T47D (cell line): Measurements from ENCODE around the gene LY6G6C.

ENCODE experiments used
- DNase-seq, 2 experiments: peaks; one replicate each; pipeline versions ENCODE4 v3.0.0 to v3.0.0-alpha.2; 2011 to 2012; ENCODE audit warnings: low read depth in 1 of 2, low spot score in 1 of 2
- JUND ChIP-seq: IDR thresholded peaks from 2 replicates; pipeline ENCODE4 v1.6.1; 2012; ENCODE audit warnings: low read depth
- in situ Hi-C: cut with HindIII; loops from 2 replicates; pipeline ENCODE4 v1.10.0; 2016; ENCODE audit warnings: low sequenced_read_pairs, low pct_unique_long_range_greater_than_20kb

LY6G6C gene

DNA sequence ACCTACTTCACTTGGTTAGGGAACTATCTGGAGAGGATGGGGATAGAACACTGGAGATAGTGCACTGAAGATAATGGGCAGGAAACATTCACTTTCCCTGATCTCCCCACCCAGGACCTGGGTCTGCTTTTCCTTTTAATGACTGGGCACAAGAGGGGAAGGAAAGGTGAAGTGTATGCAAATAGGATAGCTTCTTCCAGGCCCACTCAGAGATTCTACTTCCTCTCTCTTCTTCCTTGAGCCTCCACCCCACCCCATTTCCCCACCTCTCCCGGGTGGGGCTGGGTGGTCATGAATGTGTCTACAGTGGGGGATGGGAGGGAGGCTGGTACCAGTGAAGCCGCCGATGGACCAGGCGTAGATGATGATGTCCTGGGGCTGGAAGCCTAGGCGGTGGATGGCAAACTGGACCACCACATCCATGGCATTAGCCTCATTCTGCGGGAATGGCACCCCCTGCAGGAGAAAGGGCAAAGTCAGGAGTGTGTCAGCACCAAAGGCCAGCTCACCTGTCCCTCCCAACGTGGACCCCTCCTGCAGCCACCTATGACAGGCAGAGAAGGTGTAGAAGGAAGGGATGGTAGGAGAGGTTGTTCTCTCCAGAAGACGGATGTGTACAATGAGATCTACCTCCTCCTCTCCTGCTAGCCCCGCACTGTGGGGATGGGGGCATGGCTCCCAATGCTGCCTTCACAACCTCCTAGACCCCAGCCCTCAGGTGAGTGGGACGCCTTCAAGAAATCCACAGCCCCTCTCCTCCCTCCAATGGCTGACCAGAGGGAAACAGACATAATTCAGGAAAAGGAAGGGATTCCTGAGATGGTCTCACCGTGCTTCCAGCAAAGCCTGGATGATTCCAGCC is 32.1 kb downstream of the LY6G6C start:
- in situ Hi-C loops = no loop called here
- no peak for TF ChIP-seq JUND

DNA sequence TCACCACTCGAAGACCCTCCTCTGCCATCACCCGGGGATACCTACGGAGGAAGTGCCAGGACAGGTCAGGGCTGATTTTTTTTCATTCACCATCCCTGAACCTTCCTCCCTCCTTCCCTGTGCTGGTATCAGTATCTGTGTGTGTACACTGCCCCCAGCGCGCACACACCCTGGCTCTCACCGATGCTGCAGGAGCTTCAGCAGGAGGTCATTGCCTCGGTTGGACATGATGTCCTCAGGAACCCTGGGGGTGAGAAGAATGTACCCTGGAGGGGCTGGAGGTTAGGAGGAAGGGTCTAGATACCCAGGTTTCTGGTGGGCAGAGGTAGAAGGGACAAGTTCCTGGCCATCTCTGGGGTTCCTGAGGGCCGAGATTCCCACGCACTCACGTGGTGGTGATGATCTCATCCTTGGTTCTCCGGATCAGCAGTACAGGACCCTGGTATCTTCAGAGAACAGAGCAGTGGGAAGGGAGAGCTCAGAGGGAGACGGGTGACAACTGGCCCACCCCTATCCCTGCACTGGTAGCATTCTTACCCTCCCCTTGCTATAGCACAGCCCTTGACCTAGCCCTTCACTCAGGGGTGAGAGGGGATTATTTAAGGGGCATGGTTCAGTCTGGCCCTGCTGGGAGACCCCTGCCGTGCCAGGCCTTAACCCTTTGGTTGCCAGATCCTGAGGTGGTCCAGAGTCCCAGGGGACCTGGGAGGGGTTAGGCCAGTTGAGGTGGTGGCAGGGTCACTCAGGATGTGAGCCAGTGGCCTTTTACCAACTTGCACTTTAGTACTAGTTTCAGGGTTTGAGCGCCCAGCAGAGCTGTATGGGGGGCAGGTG is 33.5 kb downstream of the LY6G6C start:
- in situ Hi-C loops = no loop called here
- TF ChIP-seq JUND = no peak
- no peak for DNase-seq

More for the DNA sequence above, 32.1 kb downstream of the LY6G6C start:
- no peak for DNase-seq

DNA sequence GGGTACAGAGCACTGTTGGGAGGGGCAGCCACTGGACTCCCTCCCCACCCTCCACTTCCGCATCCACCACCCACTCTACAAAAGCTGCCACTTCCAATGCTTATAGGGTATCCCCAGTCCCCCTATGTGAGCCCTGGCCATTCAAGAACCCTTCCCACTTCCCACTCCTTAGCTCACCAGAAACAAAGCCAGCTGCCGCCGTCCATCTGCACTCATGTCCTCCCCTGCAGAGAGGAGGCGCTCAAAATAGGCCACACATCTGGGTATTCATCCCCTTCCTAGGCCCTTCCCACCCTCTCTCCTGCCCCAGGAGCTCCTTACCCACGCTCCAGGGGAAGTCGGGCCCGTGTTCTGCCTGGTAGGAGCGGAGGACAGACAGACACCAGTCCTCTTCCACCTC is 34.2 kb downstream of the LY6G6C start:
- no peak for DNase-seq
- no peak for TF ChIP-seq JUND
- in situ Hi-C loops = no loop called here

DNA sequence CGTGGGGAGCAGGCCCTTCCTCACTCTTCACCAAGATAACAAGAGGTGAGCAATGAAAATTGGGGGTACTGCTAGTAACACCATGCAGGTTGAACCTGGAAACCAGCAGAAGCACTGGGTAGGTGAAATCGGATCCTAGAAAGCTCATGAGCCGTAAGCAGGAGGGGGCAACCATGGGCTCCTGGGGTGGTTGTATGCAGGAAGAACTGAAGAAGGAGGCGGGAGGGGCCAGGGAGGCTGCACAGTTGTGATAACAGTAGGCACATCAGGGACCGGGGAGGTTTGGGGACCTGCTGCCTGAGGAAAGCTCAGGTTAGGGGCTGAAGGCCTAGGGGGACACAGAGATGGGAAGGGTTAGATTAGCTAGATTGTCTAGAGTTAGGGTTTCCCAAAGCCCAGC is 35.1 kb downstream of the LY6G6C start:
- DNase-seq = no peak
- in situ Hi-C loops = no loop called here
- no peak for TF ChIP-seq JUND

DNA sequence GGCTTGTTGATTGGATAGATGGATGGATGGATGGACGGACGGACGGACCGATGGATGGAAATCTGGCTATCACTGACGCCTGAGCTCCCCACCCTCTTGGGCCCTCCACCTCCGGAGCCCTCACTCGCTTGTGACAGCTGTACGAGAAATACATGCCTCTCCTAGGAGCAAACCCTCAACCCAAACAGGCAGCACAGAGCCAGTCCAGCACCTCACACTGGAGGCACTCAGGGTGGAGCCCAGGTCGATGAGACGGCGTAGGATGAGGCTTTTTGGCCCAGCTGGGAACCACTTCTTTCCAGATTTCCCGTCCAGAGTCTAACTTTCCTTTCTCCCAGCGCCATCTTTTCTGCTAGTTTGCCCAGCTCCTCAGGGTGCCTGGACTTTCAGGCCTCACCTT is 38.0 kb downstream of the LY6G6C start:
- TF ChIP-seq JUND = no peak
- DNase-seq = no peak
- in situ Hi-C loops = no loop called here

DNA sequence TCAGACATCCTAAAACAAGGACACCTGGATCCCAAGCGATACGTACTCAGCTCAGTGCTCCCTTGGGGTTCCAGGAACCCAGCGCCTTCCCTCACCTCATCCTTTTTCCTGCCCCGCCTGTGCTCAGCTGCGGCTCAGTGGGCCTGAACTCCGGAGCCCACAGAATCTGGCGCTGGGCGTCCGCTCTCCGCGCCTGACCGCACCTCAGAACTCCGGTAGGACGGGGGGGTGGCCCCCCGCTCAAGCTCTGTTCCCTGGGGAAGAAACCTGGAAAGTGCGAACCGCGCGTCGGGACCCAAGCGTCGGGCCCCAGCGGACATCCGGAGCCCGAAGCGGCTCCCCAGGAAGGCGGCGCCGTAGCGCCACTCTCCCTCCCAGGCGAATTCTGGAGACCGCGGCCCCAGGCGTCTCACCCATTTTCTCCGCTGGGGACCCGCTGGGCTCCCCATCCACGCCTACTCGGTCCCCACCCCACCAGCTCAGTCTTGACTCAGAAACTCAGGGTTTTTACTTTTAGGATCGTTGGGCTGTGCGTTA is 40.3 kb downstream of the LY6G6C start:
- no peak for TF ChIP-seq JUND
- in situ Hi-C loops = no loop called here
- peak in 1 of 2 experiments; percentile 34 for DNase-seq

DNA sequence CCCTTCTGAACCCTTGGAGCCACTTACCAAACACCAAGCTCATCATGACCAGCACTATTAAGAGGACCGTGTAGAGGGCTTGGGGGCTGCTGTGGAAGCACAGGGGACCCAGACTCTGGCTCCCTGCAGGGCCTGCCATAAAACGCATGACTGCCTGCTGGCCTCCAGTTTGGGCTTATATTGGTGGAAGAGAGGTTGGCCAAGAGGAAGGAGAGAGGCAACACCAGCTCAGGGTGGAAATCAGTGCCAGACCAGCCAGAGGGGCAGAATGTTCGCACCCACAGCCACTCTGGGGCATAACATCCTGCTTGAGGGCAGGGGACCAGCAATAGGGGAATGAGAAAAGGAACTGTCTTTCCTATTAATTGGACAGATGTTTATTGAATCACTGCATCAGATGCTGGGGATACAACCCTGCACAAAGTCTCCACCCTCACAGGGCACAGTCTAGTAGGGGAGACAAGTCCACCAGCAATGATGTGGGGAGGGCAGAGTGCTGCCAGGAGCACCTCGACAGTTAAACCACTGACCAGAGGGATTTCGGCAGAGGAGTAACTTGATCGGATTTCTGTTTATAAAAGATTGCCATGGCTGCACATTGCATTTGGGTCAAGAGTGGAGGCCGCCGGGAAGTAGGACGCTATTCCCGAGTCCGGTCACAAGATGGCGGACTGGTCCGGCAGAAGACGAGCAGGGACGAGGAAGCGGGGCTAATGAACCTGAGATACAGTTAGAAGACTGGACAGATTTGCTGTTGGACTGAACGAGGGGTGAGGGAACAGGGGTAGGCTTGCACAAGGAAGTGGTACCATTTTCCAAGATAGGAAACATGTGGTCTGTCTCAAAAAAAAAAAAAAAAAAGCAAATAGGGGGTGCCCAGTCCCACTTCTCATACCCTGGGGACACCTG is 41.1 kb downstream of the LY6G6C start, which contains the start of gene LY6G5C:
Gene LY6G5C (minus strand): TSS at position 842 of the 909 bp plus-strand sequence. CDS start 694 bp downstream, at position 148.
- no peak for TF ChIP-seq JUND
- in situ Hi-C loops = no loop called here
- peak; percentile 67 to 86 for DNase-seq

DNA sequence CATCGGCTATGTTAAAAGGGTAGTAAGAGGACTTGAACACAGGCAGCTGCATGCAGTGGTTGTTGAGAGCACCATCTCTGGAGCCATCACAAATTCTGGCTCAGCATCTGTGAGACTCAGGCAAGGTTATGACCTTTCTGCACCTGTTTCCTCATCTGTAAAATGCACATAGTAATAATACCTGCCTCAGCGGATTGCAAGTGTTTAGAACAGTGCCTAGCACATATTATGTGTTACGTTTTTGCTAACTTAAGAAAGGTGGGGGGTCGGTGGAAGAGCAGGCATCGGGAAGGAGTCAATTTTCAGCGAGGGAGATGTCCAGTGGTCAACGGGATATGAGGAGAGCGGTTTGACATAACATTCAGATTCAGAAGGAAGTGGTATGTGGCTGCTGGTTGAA is 43.6 kb downstream of the LY6G6C start:
- TF ChIP-seq JUND = no peak
- no peak for DNase-seq
- in situ Hi-C loops = no loop called here

DNA sequence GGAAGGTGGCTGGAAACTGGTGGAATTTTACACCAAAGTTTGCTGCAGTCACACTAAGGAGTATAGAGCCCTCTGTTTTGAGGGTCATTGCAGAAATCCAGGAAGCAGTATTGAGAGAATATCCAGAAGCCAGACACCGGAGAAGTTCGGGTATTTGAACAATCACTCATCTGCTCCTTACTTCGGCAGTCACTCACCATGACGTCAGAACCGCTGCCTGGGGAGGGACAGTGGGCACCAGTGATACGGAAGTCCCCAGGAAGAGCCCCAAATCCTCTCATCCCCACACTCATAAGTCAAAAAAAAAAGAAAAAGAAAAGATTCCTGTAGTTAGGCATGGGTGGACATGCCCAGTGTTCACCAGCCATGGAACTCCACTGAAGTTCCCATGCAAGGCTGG is 44.6 kb downstream of the LY6G6C start:
- no peak for TF ChIP-seq JUND
- in situ Hi-C loops = no loop called here
- no peak for DNase-seq

DNA sequence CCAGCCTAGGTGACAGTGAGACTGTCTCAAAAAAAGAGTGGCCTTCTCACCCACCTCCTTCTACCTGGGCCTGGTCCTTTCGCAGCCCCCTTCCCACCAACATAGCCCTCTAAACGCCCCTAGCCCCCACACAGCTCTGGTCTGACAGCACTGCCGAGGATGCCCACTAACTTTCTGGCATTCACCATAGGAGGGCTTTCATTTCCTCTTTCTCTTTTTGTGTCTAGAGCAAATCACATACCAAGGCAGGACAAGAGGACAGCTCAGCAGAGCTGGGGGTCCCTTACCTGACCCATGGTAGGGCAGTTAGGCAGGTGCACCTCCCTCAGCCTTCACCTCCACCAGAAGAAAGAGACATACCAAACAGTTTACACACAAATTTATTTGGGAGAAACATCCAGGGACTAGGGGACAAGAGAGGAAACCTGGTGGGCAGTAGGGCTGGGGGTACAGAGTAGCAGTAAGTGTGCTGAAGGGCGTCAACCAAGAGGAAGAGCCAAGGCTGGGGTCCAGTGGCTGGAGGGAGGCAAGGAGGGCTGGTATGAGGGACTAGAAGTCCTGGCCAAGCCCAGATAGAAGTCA is 45.1 kb downstream of the LY6G6C start:
- no peak for TF ChIP-seq JUND
- in situ Hi-C loops = no loop called here
- DNase-seq = no peak

DNA sequence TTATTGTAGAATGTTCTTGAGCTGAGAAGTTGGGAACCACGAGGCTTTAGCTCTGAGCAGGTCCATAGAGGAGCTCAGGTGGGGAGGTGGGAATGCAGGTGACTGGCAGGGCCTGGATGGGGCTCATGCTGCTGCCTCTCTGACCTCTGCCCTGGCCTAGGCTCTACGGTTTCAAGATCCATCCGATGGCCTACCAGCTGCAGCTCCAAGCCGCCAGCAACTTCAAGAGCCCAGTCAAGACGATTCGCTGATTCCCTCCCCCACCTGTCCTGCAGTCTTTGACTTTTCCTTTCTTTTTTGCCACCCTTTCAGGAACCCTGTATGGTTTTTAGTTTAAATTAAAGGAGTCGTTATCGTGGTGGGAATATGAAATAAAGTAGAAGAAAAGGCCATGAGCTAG is 51.9 kb downstream of the LY6G6C start, which contains the start of gene LY6G5B:
Gene LY6G5B (plus strand): TSS at position 301 of the 400 bp plus-strand sequence. CDS start 975 bp downstream, outside the sequence.
- TF ChIP-seq JUND = no peak
- DNase-seq = no peak
- in situ Hi-C loops = no loop called here
